Measurements from ENCODE around the gene LYZ. TPM values are rescaled to one million over a fixed set of nuclear protein-coding genes. Genes with fewer than 3 reads are reported as not detected.
"Not testable (repeated sequence)": the region's sequence is repeated elsewhere in the genome, so short reads cannot be mapped to it uniquely, and the experiment has no call there.

The LYZ gene
- polyA plus RNA-seq, 1 donor (not counting 4 experiments of a cell fraction or from before 2014, with no cell fraction given): not detected

DNA sequence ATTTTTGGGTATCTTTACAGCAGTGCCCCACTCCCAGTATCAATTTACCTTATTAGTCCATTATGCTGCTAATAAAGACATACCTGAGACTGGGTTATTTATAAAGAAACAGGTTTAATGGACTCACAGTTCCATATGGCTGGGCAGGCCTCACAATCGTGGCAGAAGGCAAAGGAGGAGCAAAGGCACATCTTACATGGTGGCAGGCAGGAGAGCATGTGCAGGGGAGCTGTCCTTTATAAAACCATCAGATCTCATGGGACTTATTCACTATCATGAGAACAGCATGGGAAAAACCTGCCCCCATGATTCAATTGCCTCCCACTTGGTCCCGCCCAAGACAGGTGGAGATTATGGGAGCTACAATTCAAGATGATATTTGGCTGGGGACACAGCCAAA lies 30.9 kb upstream of the LYZ start:
- H3K9me1 ChIP-seq (ENCODE audit: control insufficient read depth, extremely low read depth, insufficient read depth, low read length); DNase-seq (ENCODE audit: low read depth, low spot score); H3K27me3 ChIP-seq (ENCODE audit: control insufficient read depth, extremely low read depth, insufficient read depth, low read length); H3K79me2 ChIP-seq (ENCODE audit: control insufficient read depth, insufficient read depth, low read length); dilution Hi-C loops (cut with MboI; ENCODE audit: extremely low pct_ligation_motif_present, low sequenced_read_pairs); H4K20me1 ChIP-seq (ENCODE audit: control insufficient read depth, extremely low read depth, insufficient read depth, low read length); H3K4me2 ChIP-seq (ENCODE audit: control insufficient read depth, extremely low read depth, insufficient read depth, low read depth, low read length); H3K9me3 ChIP-seq (ENCODE audit: control insufficient read depth, low read depth, low read length); H3K27ac ChIP-seq (ENCODE audit: control insufficient read depth, insufficient read depth, low read length); H2AFZ ChIP-seq (ENCODE audit: control insufficient read depth, low read length); H3K36me3 ChIP-seq (ENCODE audit: control insufficient read depth in 2 of 2, extremely low read depth in 1 of 2, insufficient read depth in 2 of 2, low read length in 2 of 2); H3K9ac ChIP-seq (ENCODE audit: control insufficient read depth, extremely low read depth, insufficient read depth, low read length); H3K4me1 ChIP-seq (ENCODE audit: control insufficient read depth, extremely low read depth, insufficient read depth, low read length); H3K4me3 ChIP-seq (ENCODE audit: control insufficient read depth in 2 of 3, extremely low read depth in 1 of 3, insufficient read depth in 2 of 3, low read depth in 1 of 3, low read length in 3 of 3); FAIRE-seq: not testable (repeated sequence)

DNA sequence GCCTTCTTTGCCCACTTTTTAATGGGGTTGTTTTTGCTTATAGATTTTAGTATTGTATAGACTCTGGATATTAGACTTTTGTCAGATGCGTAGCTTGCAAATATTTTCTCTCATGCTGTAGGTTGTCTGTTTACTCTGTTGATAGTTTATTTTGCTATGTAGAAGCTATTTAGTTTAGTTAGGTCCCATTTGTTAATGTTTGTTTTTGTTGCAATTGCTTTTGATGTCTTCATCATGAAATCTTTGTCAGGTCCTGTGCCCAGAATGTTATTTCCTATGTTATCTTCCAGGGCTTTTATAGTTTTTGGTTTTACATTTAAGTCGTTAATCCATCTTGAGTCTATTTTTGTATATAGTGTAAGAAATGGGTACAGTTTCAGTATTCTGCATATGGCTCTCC lies 30.0 kb upstream of the LYZ start:
- no peak overlapping the region for H3K4me2 ChIP-seq (ENCODE audit: control insufficient read depth, extremely low read depth, insufficient read depth, low read depth, low read length)
- TF ChIP-seq EZH2 (IDR thresholded peaks at IDR 0.05; ENCODE audit: low read length) (no peak), CTCF (optimal IDR thresholded peaks at IDR 0.05 in 1 of 3, IDR thresholded peaks at IDR 0.05 in 1 of 3, conservative IDR thresholded peaks at IDR 0.05 in 1 of 3; ENCODE audit: extremely low read depth in 1 of 3, insufficient read depth in 2 of 3, low read length in 3 of 3) (no peak)

GRCh38 chr12:69321351-69321750 lies 26.8 kb upstream of the LYZ start:
- no peak overlapping the region for H2AFZ ChIP-seq (ENCODE audit: control insufficient read depth, low read length)
- no peaks in the 10 kb centered on the region for H3K4me1 ChIP-seq (ENCODE audit: control insufficient read depth, extremely low read depth, insufficient read depth, low read length)
- dilution Hi-C loops (cut with MboI; ENCODE audit: extremely low pct_ligation_motif_present, low sequenced_read_pairs): no loop called here
- no peak overlapping the region for H3K9ac ChIP-seq (ENCODE audit: control insufficient read depth, extremely low read depth, insufficient read depth, low read length)
- H3K79me2 ChIP-seq (ENCODE audit: control insufficient read depth, insufficient read depth, low read length): no peaks in the 10 kb centered on the region
- H3K9me1 ChIP-seq (ENCODE audit: control insufficient read depth, extremely low read depth, insufficient read depth, low read length): no peaks in the 10 kb centered on the region
- FAIRE-seq (no peak), DNase-seq (ENCODE audit: low read depth, low spot score) (no peak)
- H3K27me3 ChIP-seq (ENCODE audit: control insufficient read depth, extremely low read depth, insufficient read depth, low read length): no peaks in the 10 kb centered on the region
- H3K4me2 ChIP-seq (ENCODE audit: control insufficient read depth, extremely low read depth, insufficient read depth, low read depth, low read length): no peak overlapping the region
- no peaks in the 10 kb centered on the region for H3K9me3 ChIP-seq (ENCODE audit: control insufficient read depth, low read depth, low read length)
- no peak for TF ChIP-seq CTCF (optimal IDR thresholded peaks at IDR 0.05 in 1 of 3, IDR thresholded peaks at IDR 0.05 in 1 of 3, conservative IDR thresholded peaks at IDR 0.05 in 1 of 3; ENCODE audit: extremely low read depth in 1 of 3, insufficient read depth in 2 of 3, low read length in 3 of 3)
- no peak for TF ChIP-seq EZH2 (IDR thresholded peaks at IDR 0.05; ENCODE audit: low read length)
- no peak overlapping the region for H3K27ac ChIP-seq (ENCODE audit: control insufficient read depth, insufficient read depth, low read length)
- no peaks in the 10 kb centered on the region for H3K36me3 ChIP-seq (ENCODE audit: control insufficient read depth in 2 of 2, extremely low read depth in 1 of 2, insufficient read depth in 2 of 2, low read length in 2 of 2)
- no peaks in the 10 kb centered on the region for H4K20me1 ChIP-seq (ENCODE audit: control insufficient read depth, extremely low read depth, insufficient read depth, low read length)
- H3K4me3 ChIP-seq (ENCODE audit: control insufficient read depth in 2 of 3, extremely low read depth in 1 of 3, insufficient read depth in 2 of 3, low read depth in 1 of 3, low read length in 3 of 3): no peak overlapping the region

More for the DNA sequence above, 30.0 kb upstream of the LYZ start:
- H3K4me1 ChIP-seq (ENCODE audit: control insufficient read depth, extremely low read depth, insufficient read depth, low read length): no peaks in the 10 kb centered on the region
- H3K9me1 ChIP-seq (ENCODE audit: control insufficient read depth, extremely low read depth, insufficient read depth, low read length): no peaks in the 10 kb centered on the region
- dilution Hi-C loops (cut with MboI; ENCODE audit: extremely low pct_ligation_motif_present, low sequenced_read_pairs): no loop called here
- no peak overlapping the region for H2AFZ ChIP-seq (ENCODE audit: control insufficient read depth, low read length)
- DNase-seq (ENCODE audit: low read depth, low spot score): no peak
- H3K27me3 ChIP-seq (ENCODE audit: control insufficient read depth, extremely low read depth, insufficient read depth, low read length): no peaks in the 10 kb centered on the region
- no peaks in the 10 kb centered on the region for H3K79me2 ChIP-seq (ENCODE audit: control insufficient read depth, insufficient read depth, low read length)
- no peak overlapping the region for H3K27ac ChIP-seq (ENCODE audit: control insufficient read depth, insufficient read depth, low read length)
- no peaks in the 10 kb centered on the region for H3K9me3 ChIP-seq (ENCODE audit: control insufficient read depth, low read depth, low read length)
- no peak for FAIRE-seq
- H3K4me3 ChIP-seq (ENCODE audit: control insufficient read depth in 2 of 3, extremely low read depth in 1 of 3, insufficient read depth in 2 of 3, low read depth in 1 of 3, low read length in 3 of 3): no peak overlapping the region
- no peaks in the 10 kb centered on the region for H3K36me3 ChIP-seq (ENCODE audit: control insufficient read depth in 2 of 2, extremely low read depth in 1 of 2, insufficient read depth in 2 of 2, low read length in 2 of 2)
- no peak overlapping the region for H3K9ac ChIP-seq (ENCODE audit: control insufficient read depth, extremely low read depth, insufficient read depth, low read length)
- no peaks in the 10 kb centered on the region for H4K20me1 ChIP-seq (ENCODE audit: control insufficient read depth, extremely low read depth, insufficient read depth, low read length)

Data from keratinocyte (primary cell).